Measurements from ENCODE around the gene DPP6.

GRCh38 chr7:154440651-154441050 is 388.5 kb downstream of the DPP6 start:
- TF ChIP-seq CTCF (IDR thresholded peaks at IDR 0.05; ENCODE audit: control extremely low read depth in 1 of 3, insufficient read depth in 1 of 3, low read depth in 1 of 3, low read length in 3 of 3): no peak
- TF ChIP-seq POLR2A (IDR thresholded peaks at IDR 0.05; ENCODE audit: control extremely low read depth in 1 of 2, low read depth in 2 of 2, low read length in 2 of 2): no peak
- no peak for TF ChIP-seq SP1 (IDR thresholded peaks at IDR 0.05; ENCODE audit: low read depth, low read length)
- TF ChIP-seq ZNF274 (IDR thresholded peaks at IDR 0.05; ENCODE audit: borderline replicate concordance, extremely low read depth, low read length): no peak
- TF ChIP-seq NANOG (IDR thresholded peaks at IDR 0.05; ENCODE audit: insufficient read depth, low read depth, low read length, poor library complexity, severe bottlenecking): no peak
- TF ChIP-seq MAFK (IDR thresholded peaks at IDR 0.05; ENCODE audit: low read depth, low read length): no peak
- no peak for TF ChIP-seq POLR2AphosphoS5 (IDR thresholded peaks at IDR 0.05; ENCODE audit: low read depth, low read length)
- no peak for TF ChIP-seq EZH2 (IDR thresholded peaks at IDR 0.05; ENCODE audit: low read depth, low read length, severe bottlenecking)
- TF ChIP-seq RBBP5 (IDR thresholded peaks at IDR 0.05; ENCODE audit: borderline replicate concordance, low read depth, low read length): no peak
- no peak for TF ChIP-seq KDM1A (IDR thresholded peaks at IDR 0.05; ENCODE audit: borderline replicate concordance, low read length)
- no peak for TF ChIP-seq EGR1 (IDR thresholded peaks at IDR 0.05; ENCODE audit: borderline replicate concordance, low read depth, low read length)
